ENCODE data around the gene SLC9A8.

DNA sequence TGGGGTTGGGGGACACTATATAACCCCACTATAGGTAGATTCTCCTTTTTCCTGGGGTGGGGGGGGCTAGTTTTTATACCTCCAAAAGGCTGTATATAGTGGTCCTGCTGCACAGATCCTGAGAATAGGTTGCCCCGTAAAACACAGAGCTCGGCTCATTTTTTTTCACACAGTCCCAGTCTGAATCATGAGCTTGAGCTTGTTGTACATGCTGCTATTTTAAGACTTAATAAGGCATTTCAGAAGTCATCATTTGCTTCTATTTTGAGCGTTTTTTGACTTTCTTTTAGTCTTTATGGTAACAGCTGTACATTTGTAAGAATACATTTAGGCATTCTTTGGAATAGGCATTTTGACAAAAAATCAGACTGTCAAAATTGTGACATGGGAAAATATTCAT lies 30.5 kb downstream of the SLC9A8 start:
- TF ChIP-seq POLR2A (IDR thresholded peaks at IDR 0.05; ENCODE audit: low read depth, low read length) (no peak), EZH2 (IDR thresholded peaks at IDR 0.05; ENCODE audit: borderline replicate concordance, low read depth, low read length, severe bottlenecking) (no peak), MYC (IDR thresholded peaks at IDR 0.05; ENCODE audit: low read depth, low read length) (no peak), JUN (IDR thresholded peaks at IDR 0.05; ENCODE audit: borderline replicate concordance, insufficient read depth, insufficient read length, low read depth) (no peak), FOS (IDR thresholded peaks at IDR 0.05; ENCODE audit: borderline replicate concordance, insufficient read depth, low read length) (no peak), GATA2 (IDR thresholded peaks at IDR 0.05; ENCODE audit: insufficient read depth, insufficient read length, low read depth, low read length) (no peak), POLR2AphosphoS5 (IDR thresholded peaks at IDR 0.05; ENCODE audit: insufficient read depth, low read depth, low read length) (no peak)
- TF ChIP-seq, protein P1, sequence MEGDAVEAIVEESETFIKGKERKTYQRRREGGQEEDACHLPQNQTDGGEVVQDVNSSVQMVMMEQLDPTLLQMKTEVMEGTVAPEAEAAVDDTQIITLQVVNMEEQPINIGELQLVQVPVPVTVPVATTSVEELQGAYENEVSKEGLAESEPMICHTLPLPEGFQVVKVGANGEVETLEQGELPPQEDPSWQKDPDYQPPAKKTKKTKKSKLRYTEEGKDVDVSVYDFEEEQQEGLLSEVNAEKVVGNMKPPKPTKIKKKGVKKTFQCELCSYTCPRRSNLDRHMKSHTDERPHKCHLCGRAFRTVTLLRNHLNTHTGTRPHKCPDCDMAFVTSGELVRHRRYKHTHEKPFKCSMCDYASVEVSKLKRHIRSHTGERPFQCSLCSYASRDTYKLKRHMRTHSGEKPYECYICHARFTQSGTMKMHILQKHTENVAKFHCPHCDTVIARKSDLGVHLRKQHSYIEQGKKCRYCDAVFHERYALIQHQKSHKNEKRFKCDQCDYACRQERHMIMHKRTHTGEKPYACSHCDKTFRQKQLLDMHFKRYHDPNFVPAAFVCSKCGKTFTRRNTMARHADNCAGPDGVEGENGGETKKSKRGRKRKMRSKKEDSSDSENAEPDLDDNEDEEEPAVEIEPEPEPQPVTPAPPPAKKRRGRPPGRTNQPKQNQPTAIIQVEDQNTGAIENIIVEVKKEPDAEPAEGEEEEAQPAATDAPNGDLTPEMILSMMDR (IDR thresholded peaks at IDR 0.05; ENCODE audit: extremely low read depth in 1 of 2, insufficient read depth in 1 of 2, low read depth in 1 of 2, low read length in 2 of 2): no peak
- TF ChIP-seq, protein P2, sequence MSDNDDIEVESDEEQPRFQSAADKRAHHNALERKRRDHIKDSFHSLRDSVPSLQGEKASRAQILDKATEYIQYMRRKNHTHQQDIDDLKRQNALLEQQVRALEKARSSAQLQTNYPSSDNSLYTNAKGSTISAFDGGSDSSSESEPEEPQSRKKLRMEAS (IDR thresholded peaks at IDR 0.05; ENCODE audit: insufficient read depth, insufficient read length): no peak

All from endothelial cell of umbilical vein (primary cell).